Lower leg skin (tissue), 3 donors: ENCODE data around the gene IBSP.

Experiments
- CTCF ChIP-seq, 3 donors: fragments of 450-650 bp; IDR thresholded peaks; one replicate each; pipeline ENCODE4 v1.5.1; 2016; ENCODE audit warnings: antibody characterized with exemption in 3 of 3, mild to moderate bottlenecking in 3 of 3, moderate library complexity in 2 of 3
- POLR2A ChIP-seq, 2 donors: fragments of 450-650 bp; IDR thresholded peaks; one replicate each; pipeline ENCODE4 v1.6.1; 2016 to 2017; ENCODE audit warnings: antibody characterized with exemption in 2 of 2, mild to moderate bottlenecking in 1 of 2, moderate library complexity in 1 of 2

- TF ChIP-seq CTCF (IDR thresholded peaks at IDR 0.05), result no peak
- no peak for TF ChIP-seq POLR2A (IDR thresholded peaks at IDR 0.05)
These were observed 12.6 kb downstream of the IBSP start for GRCh38 chr4:87811977-87812376.
